SK-N-SH (cell line): ENCODE measurements around the gene FBXO39.

Source experiments
- CTCF ChIP-seq: fragments of 200-600 bp; sonication (generic); IDR thresholded peaks from 2 replicates; pipeline ENCODE4 v1.6.1; 2017; ENCODE audit warnings: antibody characterized with exemption, mild to moderate bottlenecking, moderate library complexity
- FOXM1 ChIP-seq: IDR thresholded peaks from 2 replicates; pipeline ENCODE4 v1.4.0; 2012; ENCODE audit warnings: low read depth, mild to moderate bottlenecking

- no peak for TF ChIP-seq CTCF
- no peak for TF ChIP-seq FOXM1
Measured at GRCh38 chr17:6789146-6789545, 13.1 kb downstream of the FBXO39 start.
